ENCODE data around the gene SIK3.

SIK3 gene

GRCh38 chr11:116958246-116958645, 140.0 kb downstream of the SIK3 start:
- TF ChIP-seq CTCF (conservative IDR thresholded peaks at IDR 0.05; ENCODE audit: low read depth, low read length): no peak
- H3K27me3 ChIP-seq (ENCODE audit: insufficient read depth, low read depth): no peaks in the 10 kb centered on the region
- no peaks in the 10 kb centered on the region for H4K20me1 ChIP-seq (ENCODE audit: insufficient read depth)
- H3K4me3 ChIP-seq (IDR thresholded peaks at IDR 0.05; ENCODE audit: insufficient read depth, low read depth, low read length): no peak overlapping the region
- peaks cover 6% of the 10 kb centered on the region for H3K4me1 ChIP-seq (ENCODE audit: low read depth, poor library complexity, severe bottlenecking)
- no peaks in the 10 kb centered on the region for H3K36me3 ChIP-seq (ENCODE audit: insufficient read depth)
- no peak overlapping the region for H3K4me2 ChIP-seq
- no peak overlapping the region for H2AFZ ChIP-seq (ENCODE audit: low read depth)
- no peak overlapping the region for H3K27ac ChIP-seq
- no peak overlapping the region for H3K9ac ChIP-seq
- peaks cover 4% of the 10 kb centered on the region; the same call in 1 of the 2 replicates for H3K79me2 ChIP-seq (ENCODE audit: insufficient read depth, low read depth)

- no peaks in the 10 kb centered on the region; the same call in 1 of the 2 replicates for H3K79me2 ChIP-seq (ENCODE audit: insufficient read depth, low read depth)
- no peaks in the 10 kb centered on the region for H3K36me3 ChIP-seq (ENCODE audit: insufficient read depth)
- H3K4me1 ChIP-seq (ENCODE audit: low read depth, poor library complexity, severe bottlenecking): no peaks in the 10 kb centered on the region
- H3K27ac ChIP-seq: no peak overlapping the region
- TF ChIP-seq CTCF (conservative IDR thresholded peaks at IDR 0.05; ENCODE audit: low read depth, low read length): no peak
- H4K20me1 ChIP-seq (ENCODE audit: insufficient read depth): no peaks in the 10 kb centered on the region
- H3K9ac ChIP-seq: no peak overlapping the region
- no peaks in the 10 kb centered on the region for H3K27me3 ChIP-seq (ENCODE audit: insufficient read depth, low read depth)
- no peak overlapping the region for H3K4me3 ChIP-seq (IDR thresholded peaks at IDR 0.05; ENCODE audit: insufficient read depth, low read depth, low read length)
- H3K4me2 ChIP-seq: no peak overlapping the region
- no peak overlapping the region for H2AFZ ChIP-seq (ENCODE audit: low read depth)
Observed at GRCh38 chr11:116955949-116956348, 142.3 kb downstream of the SIK3 start.

GRCh38 chr11:116955548-116955947, 142.7 kb downstream of the SIK3 start:
- no peak overlapping the region for H3K4me3 ChIP-seq (IDR thresholded peaks at IDR 0.05; ENCODE audit: insufficient read depth, low read depth, low read length)
- H3K27ac ChIP-seq: no peak overlapping the region
- no peaks in the 10 kb centered on the region for H3K4me1 ChIP-seq (ENCODE audit: low read depth, poor library complexity, severe bottlenecking)
- no peak overlapping the region for H2AFZ ChIP-seq (ENCODE audit: low read depth)
- H3K36me3 ChIP-seq (ENCODE audit: insufficient read depth): no peaks in the 10 kb centered on the region
- TF ChIP-seq CTCF (conservative IDR thresholded peaks at IDR 0.05; ENCODE audit: low read depth, low read length): no peak
- H3K4me2 ChIP-seq: no peak overlapping the region
- no peaks in the 10 kb centered on the region for H3K27me3 ChIP-seq (ENCODE audit: insufficient read depth, low read depth)
- H3K9ac ChIP-seq: no peak overlapping the region
- H3K79me2 ChIP-seq (ENCODE audit: insufficient read depth, low read depth): no peaks in the 10 kb centered on the region; the same call in 1 of the 2 replicates
- H4K20me1 ChIP-seq (ENCODE audit: insufficient read depth): no peaks in the 10 kb centered on the region

- H3K27me3 ChIP-seq (ENCODE audit: insufficient read depth, low read depth): no peaks in the 10 kb centered on the region
- H3K27ac ChIP-seq: no peak overlapping the region
- no peaks in the 10 kb centered on the region for H3K79me2 ChIP-seq (ENCODE audit: insufficient read depth, low read depth)
- H3K4me2 ChIP-seq: no peak overlapping the region
- no peak overlapping the region for H2AFZ ChIP-seq (ENCODE audit: low read depth)
- no peaks in the 10 kb centered on the region for H3K36me3 ChIP-seq (ENCODE audit: insufficient read depth)
- no peak overlapping the region for H3K9ac ChIP-seq
- TF ChIP-seq CTCF (conservative IDR thresholded peaks at IDR 0.05; ENCODE audit: low read depth, low read length): no peak
- no peaks in the 10 kb centered on the region for H3K4me1 ChIP-seq (ENCODE audit: low read depth, poor library complexity, severe bottlenecking)
- H4K20me1 ChIP-seq (ENCODE audit: insufficient read depth): no peaks in the 10 kb centered on the region
- no peak overlapping the region for H3K4me3 ChIP-seq (IDR thresholded peaks at IDR 0.05; ENCODE audit: insufficient read depth, low read depth, low read length)
Observed at GRCh38 chr11:116953530-116954285, 144.5 kb downstream of the SIK3 start.
